Effector memory CD4-positive, alpha-beta T cell (primary cell): ENCODE results near the gene PDE9A.
"Not testable (repeated sequence)": the region's sequence is repeated elsewhere in the genome, so short reads cannot be mapped to it uniquely, and the experiment has no call there.

ENCODE experiments used
- DNase-seq, 3 donors: peaks; one replicate each; pipeline ENCODE4 v3.0.0-alpha.2; 2020
- H3K27ac ChIP-seq: 2 replicates; pipeline ENCODE4 v1.7.0; 2013; ENCODE audit warnings: mild to moderate bottlenecking, low read length, moderate library complexity; ENCODE audit not compliant: insufficient read depth, poor library complexity, severe bottlenecking
- H3K27me3 ChIP-seq: replicated peaks from 2 replicates; pipeline ENCODE4 v1.7.0; 2013; ENCODE audit warnings: mild to moderate bottlenecking, low read length; ENCODE audit not compliant: insufficient read depth, control insufficient read depth, poor library complexity, severe bottlenecking
- H3K36me3 ChIP-seq: 2 replicates; pipeline ENCODE4 v1.7.0; 2013; ENCODE audit warnings: mild to moderate bottlenecking, low read length, moderate library complexity; ENCODE audit not compliant: control insufficient read depth, insufficient read depth
- H3K4me1 ChIP-seq: 2 replicates; pipeline ENCODE4 v1.7.0; 2013; ENCODE audit warnings: low read length, mild to moderate bottlenecking; ENCODE audit not compliant: control insufficient read depth, insufficient read depth, poor library complexity, severe bottlenecking
- H3K4me3 ChIP-seq: 2 replicates; pipeline ENCODE4 v1.7.0; 2013; ENCODE audit warnings: low read length, low read depth, mild to moderate bottlenecking; ENCODE audit not compliant: insufficient read depth, poor library complexity, severe bottlenecking
- H3K9me3 ChIP-seq: 2 replicates; pipeline ENCODE4 v1.7.0; 2013; ENCODE audit warnings: mild to moderate bottlenecking, low read length, moderate library complexity; ENCODE audit not compliant: control insufficient read depth

The PDE9A gene

GRCh38 chr21:42615377-42615776 is 38.0 kb upstream of the PDE9A start:
- DNase-seq, H3K27me3 ChIP-seq, H3K9me3 ChIP-seq, H3K36me3 ChIP-seq, H3K27ac ChIP-seq: not testable (repeated sequence)
- H3K4me1 ChIP-seq, result peaks cover 26% of the 10 kb centered on the region
- peak overlapping the region; percentile 43 for H3K4me3 ChIP-seq

GRCh38 chr21:42615924-42616323 is 37.5 kb upstream of the PDE9A start:
- peaks cover 26% of the 10 kb centered on the region for H3K4me1 ChIP-seq
- no peaks in the 10 kb centered on the region for H3K27me3 ChIP-seq
- H3K36me3 ChIP-seq, result no peaks in the 10 kb centered on the region
- no peak overlapping the region for H3K27ac ChIP-seq
- no peak for DNase-seq
- H3K4me3 ChIP-seq, result peak overlapping the region; percentile 35
- no peaks in the 10 kb centered on the region for H3K9me3 ChIP-seq

- Histone ChIP-seq H3K4me3 (peak overlapping the region; percentile 35), H3K9me3 (no peaks in the 10 kb centered on the region), H3K4me1 (peaks cover 26% of the 10 kb centered on the region), H3K27ac (no peak overlapping the region), H3K27me3 (no peaks in the 10 kb centered on the region), H3K36me3 (no peaks in the 10 kb centered on the region)
- DNase-seq, result no peak
Measured at GRCh38 chr21:42616446-42616845, 37.0 kb upstream of the PDE9A start.

GRCh38 chr21:42616941-42617340 is 36.5 kb upstream of the PDE9A start:
- no peak overlapping the region for H3K27ac ChIP-seq
- peaks cover 26% of the 10 kb centered on the region for H3K4me1 ChIP-seq
- DNase-seq, result no peak
- H3K4me3 ChIP-seq, result peak overlapping the region; percentile 35
- no peaks in the 10 kb centered on the region for H3K9me3 ChIP-seq
- H3K27me3 ChIP-seq, result no peaks in the 10 kb centered on the region
- no peaks in the 10 kb centered on the region for H3K36me3 ChIP-seq

- no peak overlapping the region for H3K4me3 ChIP-seq
- H3K27me3 ChIP-seq, result no peaks in the 10 kb centered on the region
- H3K36me3 ChIP-seq, result no peaks in the 10 kb centered on the region
- H3K4me1 ChIP-seq, result peaks cover 26% of the 10 kb centered on the region
- no peak overlapping the region for H3K27ac ChIP-seq
- no peak for DNase-seq
- H3K9me3 ChIP-seq, result no peaks in the 10 kb centered on the region
Measured at GRCh38 chr21:42617486-42617885, 35.9 kb upstream of the PDE9A start.

GRCh38 chr21:42618707-42619102 is 34.7 kb upstream of the PDE9A start:
- no peaks in the 10 kb centered on the region for H3K27me3 ChIP-seq
- peaks cover 24% of the 10 kb centered on the region for H3K4me1 ChIP-seq
- H3K36me3 ChIP-seq, result no peaks in the 10 kb centered on the region
- no peaks in the 10 kb centered on the region for H3K9me3 ChIP-seq
- no peak overlapping the region for H3K27ac ChIP-seq
- no peak for DNase-seq
- H3K4me3 ChIP-seq, result no peak overlapping the region

- no peaks in the 10 kb centered on the region for H3K27me3 ChIP-seq
- no peak overlapping the region for H3K4me3 ChIP-seq
- no peak for DNase-seq
- H3K36me3 ChIP-seq, result no peaks in the 10 kb centered on the region
- H3K27ac ChIP-seq, result no peak overlapping the region
- peaks cover 20% of the 10 kb centered on the region for H3K4me1 ChIP-seq
- H3K9me3 ChIP-seq, result no peaks in the 10 kb centered on the region
Measured at GRCh38 chr21:42619166-42619565, 34.3 kb upstream of the PDE9A start.

- no peaks in the 10 kb centered on the region for H3K36me3 ChIP-seq
- no peak overlapping the region for H3K4me3 ChIP-seq
- no peak overlapping the region for H3K27ac ChIP-seq
- H3K27me3 ChIP-seq, result no peaks in the 10 kb centered on the region
- no peak for DNase-seq
- no peaks in the 10 kb centered on the region for H3K9me3 ChIP-seq
- peaks cover 13% of the 10 kb centered on the region for H3K4me1 ChIP-seq
Measured at GRCh38 chr21:42619841-42620240, 33.6 kb upstream of the PDE9A start.

GRCh38 chr21:42621166-42621818 is 32.1 kb upstream of the PDE9A start:
- no peak overlapping the region for H3K4me3 ChIP-seq
- peaks cover 7% of the 10 kb centered on the region for H3K4me1 ChIP-seq
- no peaks in the 10 kb centered on the region for H3K9me3 ChIP-seq
- no peak overlapping the region for H3K27ac ChIP-seq
- no peaks in the 10 kb centered on the region for H3K27me3 ChIP-seq
- H3K36me3 ChIP-seq, result no peaks in the 10 kb centered on the region
- no peak for DNase-seq

GRCh38 chr21:42621819-42622177 is 31.6 kb upstream of the PDE9A start:
- Histone ChIP-seq H3K27me3 (no peaks in the 10 kb centered on the region), H3K4me3 (no peak overlapping the region), H3K4me1 (peaks cover 2% of the 10 kb centered on the region), H3K27ac (no peak overlapping the region), H3K9me3 (no peaks in the 10 kb centered on the region), H3K36me3 (no peaks in the 10 kb centered on the region)
- DNase-seq, result no peak
